Amniotic epithelial cell (primary cell): ENCODE measurements around the gene NRIP2.

Source experiments
- DNase-seq: peaks from one replicate; pipeline ENCODE4 v3.0.0-alpha.2; 2010; ENCODE audit warnings: low read depth

The NRIP2 gene

DNA sequence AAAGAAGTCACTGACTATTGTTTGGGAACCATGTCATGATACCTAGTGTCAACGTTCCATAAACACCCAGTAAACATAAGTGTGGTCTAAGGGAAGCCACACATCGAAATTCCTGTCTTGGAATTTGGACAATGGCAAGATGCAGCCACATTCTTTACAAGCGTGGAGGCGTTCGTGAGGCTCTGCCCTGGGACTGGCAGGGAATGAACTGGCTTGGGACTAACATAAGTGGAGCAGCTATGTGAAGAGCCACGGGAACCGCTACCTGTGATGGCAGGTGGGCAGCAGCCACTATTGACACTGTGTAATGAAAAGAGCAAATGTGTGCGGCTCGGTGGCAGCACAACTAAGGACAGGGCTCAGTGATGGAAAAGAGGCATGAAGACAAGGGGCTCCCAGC lies 10.0 kb upstream of the NRIP2 start:
- peak; percentile 10 for DNase-seq

DNA sequence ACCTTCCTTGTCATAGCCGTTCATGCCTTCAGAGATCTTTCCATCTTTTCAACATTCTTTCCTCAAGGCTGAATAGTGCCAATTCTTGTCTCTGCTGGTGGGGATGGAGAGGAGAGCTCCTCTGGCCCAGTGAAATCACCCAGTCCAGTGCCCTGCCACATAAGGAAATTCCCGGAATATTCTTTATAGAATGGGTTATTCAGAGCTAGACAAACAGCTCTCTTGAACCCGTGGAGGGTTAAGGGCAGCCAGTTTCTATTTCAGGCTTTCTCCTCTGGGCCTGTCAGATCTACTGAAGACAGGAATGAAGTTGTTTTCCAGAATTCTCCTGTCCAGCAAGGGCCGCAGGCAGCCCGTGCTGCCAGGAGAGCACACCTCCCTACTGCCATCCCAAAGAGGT lies 8.1 kb upstream of the NRIP2 start:
- no peak for DNase-seq

- DNase-seq, result no peak
Measured at GRCh38 chr12:2841056-2841650, 6.3 kb upstream of the NRIP2 start.

- DNase-seq, result no peak
Measured at GRCh38 chr12:2836574-2836973, 1.7 kb upstream of the NRIP2 start.

DNA sequence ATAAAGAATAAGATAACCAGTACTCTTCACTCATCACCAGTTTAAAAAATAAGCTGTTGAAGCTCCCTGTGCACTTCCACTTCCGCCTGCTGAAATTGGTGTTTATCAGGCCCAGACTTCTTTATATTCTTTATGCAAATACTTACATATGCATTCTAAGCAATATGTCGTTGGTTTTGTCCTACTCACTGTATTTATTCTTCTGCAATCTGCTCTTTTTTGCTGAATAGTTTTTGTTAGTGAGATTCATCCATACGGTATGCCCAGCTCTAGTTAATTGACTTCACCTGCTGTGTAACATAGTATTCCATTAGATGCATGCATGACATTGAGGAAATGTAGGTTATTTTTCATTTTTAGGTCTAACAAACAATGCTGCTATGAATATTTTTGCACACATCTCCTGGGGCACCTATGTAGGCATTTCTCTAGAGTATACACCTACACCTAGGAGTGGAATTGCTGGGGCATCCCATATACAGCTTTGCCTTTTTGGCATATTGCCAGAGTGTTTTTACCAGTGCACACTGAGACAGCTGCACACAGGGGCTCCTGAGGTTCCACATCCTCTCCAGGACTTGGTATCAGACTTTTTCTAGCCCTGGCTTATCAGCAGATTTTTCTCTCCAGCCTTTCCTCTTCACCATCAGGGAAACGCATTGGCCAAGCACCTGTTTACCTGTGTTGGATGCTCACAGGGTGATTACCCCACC lies 1.0 kb upstream of the NRIP2 start:
- no peak for DNase-seq

GRCh38 chr12:2833810-2834209 lies 1.0 kb downstream of the NRIP2 start:
- no peak for DNase-seq

- no peak for DNase-seq
Measured at GRCh38 chr12:2833327-2833726, 1.5 kb downstream of the NRIP2 start.

GRCh38 chr12:2832550-2833127 lies 2.2 kb downstream of the NRIP2 start:
- DNase-seq, result no peak

- DNase-seq, result no peak
Measured at GRCh38 chr12:2829275-2829674, 5.6 kb downstream of the NRIP2 start.

GRCh38 chr12:2826721-2827515 lies 7.9 kb downstream of the NRIP2 start:
- no peak for DNase-seq

DNA sequence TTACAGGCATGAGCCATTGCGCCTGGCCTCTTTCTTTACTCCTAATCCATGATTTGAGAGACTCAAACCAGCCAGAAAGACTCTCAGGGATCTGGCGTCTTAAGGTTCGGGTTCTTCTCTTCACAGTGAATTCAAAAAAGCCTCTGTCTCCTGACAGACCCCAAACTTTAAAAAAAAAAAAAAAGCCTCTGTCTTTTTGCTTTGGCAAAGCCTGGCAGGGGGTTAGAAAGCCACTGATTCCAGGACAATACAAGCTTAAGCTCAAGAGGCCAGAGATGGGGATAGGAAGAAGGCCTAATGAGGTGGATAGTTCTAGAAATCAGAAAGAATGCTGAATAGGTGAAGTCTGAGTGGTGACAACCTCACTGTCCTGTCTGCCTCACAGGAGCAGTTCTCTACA lies 8.8 kb downstream of the NRIP2 start:
- DNase-seq, result no peak

- no peak for DNase-seq
Measured at GRCh38 chr12:2825132-2825531, 9.7 kb downstream of the NRIP2 start.

DNA sequence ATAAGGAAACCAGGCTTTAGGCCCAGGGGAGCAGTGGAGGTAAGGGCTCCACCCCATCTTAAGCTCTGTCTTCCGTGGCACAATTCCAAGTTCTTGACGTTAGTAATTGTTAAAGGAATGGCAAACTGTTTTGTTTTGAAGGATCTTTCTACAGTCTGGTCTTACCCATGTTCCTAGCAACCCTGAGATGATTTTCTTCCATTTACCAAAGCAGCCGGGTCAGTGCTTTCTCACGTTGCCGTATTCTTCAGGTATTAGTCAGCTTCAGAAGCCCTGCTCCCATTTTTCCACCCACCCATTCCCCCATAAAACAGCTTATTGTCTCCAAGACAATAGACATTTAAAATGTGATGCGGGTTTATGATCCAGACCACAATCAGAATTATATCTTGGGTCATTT lies 10.3 kb downstream of the NRIP2 start:
- no peak for DNase-seq

DNA sequence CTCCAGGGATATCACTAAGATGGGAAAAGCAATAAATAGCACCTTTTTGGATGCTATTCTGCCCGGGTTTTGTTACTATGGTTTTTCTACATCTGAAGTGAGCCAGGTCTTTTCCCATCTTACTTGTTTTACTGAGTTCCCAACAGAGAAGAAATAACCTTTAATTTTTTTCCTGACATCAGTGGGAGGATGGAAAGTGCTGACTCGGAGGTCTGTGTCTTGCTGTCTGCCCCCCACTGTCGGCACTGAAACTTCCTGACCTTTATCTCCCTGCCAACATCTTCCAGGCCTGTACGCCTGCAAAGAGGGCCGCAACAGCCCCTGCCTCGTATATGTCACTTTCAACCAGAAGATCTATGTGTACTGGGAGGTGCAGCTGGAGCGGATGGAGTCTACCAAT lies 11.4 kb downstream of the NRIP2 start:
- DNase-seq, result no peak

- no peak for DNase-seq
Measured at GRCh38 chr12:2820432-2820831, 14.4 kb downstream of the NRIP2 start.

DNA sequence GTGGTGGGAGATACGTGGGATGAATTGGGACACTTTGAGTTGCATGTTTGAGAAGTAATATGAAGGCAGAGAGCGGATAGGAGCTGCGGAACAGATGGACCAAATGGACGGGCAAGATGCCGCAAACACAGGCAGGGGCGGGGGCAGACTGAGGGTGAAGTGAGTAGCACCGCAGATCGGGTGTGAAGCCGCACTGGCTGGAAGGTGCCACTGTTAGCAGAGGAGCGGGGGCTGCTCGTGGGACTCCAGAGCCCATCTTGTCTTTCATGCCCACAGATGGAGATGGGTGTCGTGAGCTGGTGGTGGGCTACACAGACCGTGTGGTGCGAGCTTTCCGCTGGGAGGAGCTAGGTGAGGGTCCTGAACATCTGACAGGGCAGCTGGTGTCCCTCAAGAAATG lies 15.0 kb downstream of the NRIP2 start:
- no peak for DNase-seq

- DNase-seq, result peak; percentile 71
Measured at GRCh38 chr12:2813214-2814185, 21.3 kb downstream of the NRIP2 start.

DNA sequence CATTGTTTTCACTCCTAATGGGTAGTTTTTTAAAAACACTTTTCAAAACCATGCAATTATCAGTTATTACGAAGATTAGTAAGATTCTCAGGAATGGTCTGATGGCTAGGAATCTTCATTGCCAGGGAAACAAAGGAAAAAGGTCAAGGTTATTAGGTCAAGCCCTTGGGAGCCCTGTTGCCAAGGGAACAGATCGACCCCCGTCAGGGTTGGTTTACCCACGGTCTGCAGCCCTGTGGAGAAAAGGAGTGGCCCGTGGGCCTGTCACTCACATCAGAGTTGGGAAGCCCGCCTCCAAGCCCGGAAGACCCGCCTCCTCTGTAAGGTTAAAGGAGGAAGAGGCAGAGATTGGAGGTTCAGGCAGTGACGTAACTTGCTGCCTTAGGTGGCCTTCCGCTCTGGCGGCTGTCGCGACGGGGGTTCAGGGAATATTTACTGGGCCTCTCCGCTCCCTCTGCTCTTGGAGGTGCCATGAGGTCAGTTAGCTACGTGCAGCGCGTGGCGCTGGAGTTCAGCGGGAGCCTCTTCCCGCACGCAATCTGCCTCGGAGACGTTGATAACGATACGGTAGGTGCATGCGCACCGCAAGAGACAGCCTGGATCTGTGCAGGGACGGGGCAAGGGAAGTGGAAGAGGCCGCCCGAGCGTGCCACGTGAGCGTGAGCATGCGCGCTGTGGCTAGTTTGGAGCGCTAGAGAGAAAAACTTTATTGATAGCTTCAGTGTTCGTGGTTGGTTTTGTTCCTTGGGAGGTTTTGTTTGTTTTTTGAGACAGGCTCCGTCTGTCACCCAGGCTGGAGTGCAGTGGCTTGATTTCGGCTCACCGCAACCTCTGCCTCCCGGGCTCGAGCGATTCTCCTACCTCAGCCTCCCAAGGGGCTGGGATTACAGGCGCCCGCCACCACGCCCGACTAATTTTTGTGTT lies 22.3 kb downstream of the NRIP2 start, which contains the start of gene ITFG2:
TSS of gene ITFG2 (plus strand) at position 379 of the 924 bp plus-strand sequence. CDS start at position 472, 93 bp downstream.
- DNase-seq, result peak; percentile 98

- DNase-seq, result no peak
Measured at GRCh38 chr12:2811801-2812200, 23.0 kb downstream of the NRIP2 start.

DNA sequence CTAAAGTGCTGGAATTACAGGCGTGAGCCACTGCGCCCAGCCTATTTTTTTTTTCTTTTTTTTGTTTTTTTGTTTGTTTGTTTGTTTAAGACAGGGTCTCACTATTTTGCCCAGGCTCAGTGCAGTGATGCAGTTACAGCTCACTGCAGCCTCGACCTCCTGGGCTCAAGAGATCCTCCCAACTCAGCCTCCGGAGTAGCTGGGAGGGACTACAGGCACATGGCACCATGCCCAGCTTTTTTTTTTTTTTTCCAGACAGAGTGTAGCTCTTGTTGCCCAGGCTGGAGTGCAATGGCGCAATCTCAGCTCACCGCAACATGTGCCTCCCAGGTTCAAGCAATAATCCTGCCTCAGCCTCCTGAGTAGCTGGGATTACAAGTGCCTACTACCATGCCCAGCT lies 28.1 kb downstream of the NRIP2 start:
- peak; percentile 40 for DNase-seq
